NCI-H1694 treated with DMSO at 0.1 percent for 48 hours (cell line): Measurements from ENCODE around the gene MRPS27.
A peak's percentile ranks its signal among the peaks of the same experiment; 100 is the strongest.
"Not testable (repeated sequence)": the region's sequence is repeated elsewhere in the genome, so short reads cannot be mapped to it uniquely, and the experiment has no call there.

Experiments
- DNase-seq: peaks from one replicate; lab custom pipeline; 2025; lab: John Stamatoyannopoulos, UW

Gene MRPS27

GRCh38 chr5:72325566-72326305 is 5.7 kb upstream of the MRPS27 start:
- peak; percentile 41 for DNase-seq

- no peak for DNase-seq
Observed at GRCh38 chr5:72324189-72324825, 4.3 kb upstream of the MRPS27 start.

- not testable (repeated sequence) for DNase-seq
Observed at GRCh38 chr5:72319435-72319975, 535 bp downstream of the MRPS27 start.

- DNase-seq, result no peak
Observed at GRCh38 chr5:72314571-72315172, 5.4 kb downstream of the MRPS27 start.

- DNase-seq, result no peak
Observed at GRCh38 chr5:72313141-72313540, 6.9 kb downstream of the MRPS27 start.

GRCh38 chr5:72308853-72309191 is 11.2 kb downstream of the MRPS27 start:
- no peak for DNase-seq

- peak; percentile 95 for DNase-seq
Observed at GRCh38 chr5:72307968-72308852, 11.8 kb downstream of the MRPS27 start.

- peak; percentile 54 for DNase-seq
Observed at GRCh38 chr5:72307573-72307967, 12.5 kb downstream of the MRPS27 start.

- DNase-seq, result no peak
Observed at GRCh38 chr5:72305194-72306142, 14.6 kb downstream of the MRPS27 start.

GRCh38 chr5:72302171-72302570 is 17.9 kb downstream of the MRPS27 start:
- DNase-seq, result no peak

- DNase-seq, result peak; percentile 56
Observed at GRCh38 chr5:72301557-72301956, 18.5 kb downstream of the MRPS27 start.

GRCh38 chr5:72300590-72301339 is 19.3 kb downstream of the MRPS27 start:
- no peak for DNase-seq

GRCh38 chr5:72298711-72299110 is 21.3 kb downstream of the MRPS27 start:
- DNase-seq, result no peak

GRCh38 chr5:72298136-72298535 is 21.9 kb downstream of the MRPS27 start:
- DNase-seq, result not testable (repeated sequence)

GRCh38 chr5:72296256-72296655 is 23.8 kb downstream of the MRPS27 start:
- peak; percentile 95 for DNase-seq

- peak; percentile 88 for DNase-seq
Observed at GRCh38 chr5:72295539-72295938, 24.5 kb downstream of the MRPS27 start.

- DNase-seq, result peak; percentile 41
Observed at GRCh38 chr5:72294473-72294872, 25.6 kb downstream of the MRPS27 start.

GRCh38 chr5:72293495-72294055 is 26.5 kb downstream of the MRPS27 start:
- peak; percentile 36 for DNase-seq

- DNase-seq, result peak; percentile 18
Observed at GRCh38 chr5:72292411-72292810, 27.6 kb downstream of the MRPS27 start.

- peak; percentile 56 for DNase-seq
Observed at GRCh38 chr5:72291601-72292000, 28.4 kb downstream of the MRPS27 start.
